SK-N-SH treated with all-trans-retinoic acid at 6 μM for 48 hours (cell line): ENCODE data around the gene RBMS3.

Experiments used
- ESRRG ChIP-seq: fragments of 250-450 bp; sonication (Bioruptor Pico); IDR thresholded peaks from 2 replicates; pipeline ENCODE4 v1.6.1; 2021; ENCODE audit warnings: mild to moderate bottlenecking
- PATZ1 ChIP-seq: fragments of 250-450 bp; sonication (Bioruptor Pico); IDR thresholded peaks from 2 replicates; pipeline ENCODE4 v1.8.0; 2020; ENCODE audit warnings: mild to moderate bottlenecking, moderate library complexity, borderline replicate concordance
- ZFP3 ChIP-seq: fragments of 250-450 bp; sonication (Bioruptor Pico); IDR thresholded peaks from 2 replicates; pipeline ENCODE4 v1.5.0; 2020; ENCODE audit warnings: mild to moderate bottlenecking, moderate library complexity

- TF ChIP-seq PATZ1 (no peak), ZFP3 (CRISPR knock-in tag) (no peak), ESRRG (CRISPR knock-in tag) (no peak)
These were observed 273.7 kb downstream of the RBMS3 start for GRCh38 chr3:29554566-29554965.
